IgD-negative memory B cell (primary cell): ENCODE results near the gene CCDC172. TPM values are rescaled to one million over a fixed set of nuclear protein-coding genes. Genes with fewer than 3 reads are reported as not detected.
A peak's percentile ranks its signal among the peaks of the same experiment; 100 is the strongest.
"Not testable (repeated sequence)": the region's sequence is repeated elsewhere in the genome, so short reads cannot be mapped to it uniquely, and the experiment has no call there.

ENCODE experiments used
- H3K27ac Mint-ChIP-seq, 3 donors: one replicate each; pipeline ENCODE4 v1.8.0; 2020 to 2022; ENCODE audit warnings: mild to moderate bottlenecking in 3 of 3, mixed read lengths in 3 of 3, moderate library complexity in 1 of 3
- H3K27me3 Mint-ChIP-seq: one replicate; pipeline ENCODE4 v1.8.0; 2021; ENCODE audit warnings: mixed read lengths
- H3K36me3 Mint-ChIP-seq: one replicate; pipeline ENCODE4 v1.8.0; 2020; ENCODE audit warnings: mild to moderate bottlenecking, mixed read lengths
- H3K4me1 Mint-ChIP-seq, 3 donors: one replicate each; pipeline ENCODE4 v1.8.0; 2020 to 2022; ENCODE audit warnings: mixed read lengths in 3 of 3, mild to moderate bottlenecking in 1 of 3
- H3K4me3 Mint-ChIP-seq, 4 donors: one replicate each; pipeline ENCODE4 v1.8.0; 2020 to 2022; ENCODE audit warnings: mild to moderate bottlenecking in 4 of 4, mixed read lengths in 4 of 4, moderate library complexity in 3 of 4
- H3K9me3 Mint-ChIP-seq, 3 donors: one replicate each; pipeline ENCODE4 v1.8.0; 2020 to 2021; ENCODE audit warnings: mixed read lengths in 3 of 3, mild to moderate bottlenecking in 1 of 3
- polyA plus RNA-seq: library from polyadenylated mRNA; unstranded; fragments of 300-500 nt; fragmentation: Illumina TruSeq; gene quantifications from one replicate; pipeline ENCODE4 v1.2.3, GENCODE V29; 2021

CCDC172 gene
- polyA plus RNA-seq, 1 donor from 2014 or later = not detected

- Mint-ChIP-seq H3K4me1 (no peaks in the 10 kb centered on the region), H3K36me3 (no peaks in the 10 kb centered on the region), H3K27ac (no peak overlapping the region), H3K4me3 (peak overlapping the region in 1 of 4 donors; percentile 7), H3K9me3 (no peaks in the 10 kb centered on the region), H3K27me3 (peaks cover 1% of the 10 kb centered on the region)
These were observed 62.0 kb downstream of the CCDC172 start for GRCh38 chr10:116385994-116386809.

- H3K27ac Mint-ChIP-seq, H3K9me3 Mint-ChIP-seq, H3K36me3 Mint-ChIP-seq, H3K27me3 Mint-ChIP-seq, H3K4me3 Mint-ChIP-seq, H3K4me1 Mint-ChIP-seq: not testable (repeated sequence)
These were observed 69.1 kb downstream of the CCDC172 start for GRCh38 chr10:116393246-116393831.

GRCh38 chr10:116395223-116395985 is 71.2 kb downstream of the CCDC172 start:
- H3K4me1 Mint-ChIP-seq = peaks cover 0 to 2% (median 0%) of the 10 kb centered on the region in 3 donors
- peaks cover 0 to 3% (median 0%) of the 10 kb centered on the region in 3 donors for H3K9me3 Mint-ChIP-seq
- H3K36me3 Mint-ChIP-seq = no peaks in the 10 kb centered on the region
- H3K27me3 Mint-ChIP-seq = peaks cover 2% of the 10 kb centered on the region
- H3K27ac Mint-ChIP-seq = no peak overlapping the region
- no peak overlapping the region for H3K4me3 Mint-ChIP-seq

GRCh38 chr10:116398224-116398623 is 74.0 kb downstream of the CCDC172 start:
- Mint-ChIP-seq H3K36me3 (no peaks in the 10 kb centered on the region), H3K27me3 (peaks cover 2% of the 10 kb centered on the region), H3K4me3 (no peak overlapping the region), H3K4me1 (peaks cover 0 to 2% (median 0%) of the 10 kb centered on the region in 3 donors), H3K9me3 (peaks cover 0 to 3% (median 0%) of the 10 kb centered on the region in 3 donors), H3K27ac (no peak overlapping the region)

- Mint-ChIP-seq H3K9me3 (peaks cover 0 to 3% (median 3%) of the 10 kb centered on the region in 3 donors), H3K27ac (no peak overlapping the region), H3K27me3 (peaks cover 2% of the 10 kb centered on the region), H3K4me3 (no peak overlapping the region), H3K4me1 (no peaks in the 10 kb centered on the region), H3K36me3 (no peaks in the 10 kb centered on the region)
These were observed 78.6 kb downstream of the CCDC172 start for GRCh38 chr10:116402858-116403257.

- H3K27me3 Mint-ChIP-seq = no peaks in the 10 kb centered on the region
- no peaks in the 10 kb centered on the region for H3K36me3 Mint-ChIP-seq
- peaks cover 0 to 3% (median 0%) of the 10 kb centered on the region in 3 donors for H3K4me1 Mint-ChIP-seq
- H3K27ac Mint-ChIP-seq = no peak overlapping the region
- H3K4me3 Mint-ChIP-seq = no peak overlapping the region
- peaks cover 0 to 3% (median 3%) of the 10 kb centered on the region in 3 donors for H3K9me3 Mint-ChIP-seq
These were observed 79.5 kb downstream of the CCDC172 start for GRCh38 chr10:116403740-116404250.

- no peaks in the 10 kb centered on the region for H3K36me3 Mint-ChIP-seq
- H3K4me3 Mint-ChIP-seq = no peak overlapping the region
- H3K27me3 Mint-ChIP-seq = no peaks in the 10 kb centered on the region
- H3K9me3 Mint-ChIP-seq = peaks cover 0 to 3% (median 3%) of the 10 kb centered on the region in 3 donors
- H3K27ac Mint-ChIP-seq = peak overlapping the region in 1 of 3 donors; percentile 14
- H3K4me1 Mint-ChIP-seq = peaks cover 0 to 3% (median 2%) of the 10 kb centered on the region in 3 donors
These were observed 84.5 kb downstream of the CCDC172 start for GRCh38 chr10:116408719-116409118.

GRCh38 chr10:116410351-116410750 is 86.1 kb downstream of the CCDC172 start:
- Mint-ChIP-seq H3K9me3 (peaks cover 0 to 3% (median 3%) of the 10 kb centered on the region in 3 donors), H3K4me3 (no peak overlapping the region), H3K4me1 (peaks cover 0 to 3% (median 2%) of the 10 kb centered on the region in 3 donors), H3K27ac (no peak overlapping the region), H3K27me3 (no peaks in the 10 kb centered on the region), H3K36me3 (no peaks in the 10 kb centered on the region)

GRCh38 chr10:116417821-116418220 is 93.6 kb downstream of the CCDC172 start:
- Mint-ChIP-seq H3K36me3 (no peaks in the 10 kb centered on the region), H3K4me3 (no peak overlapping the region), H3K9me3 (no peaks in the 10 kb centered on the region), H3K27me3 (no peaks in the 10 kb centered on the region), H3K4me1 (no peaks in the 10 kb centered on the region), H3K27ac (no peak overlapping the region)

- H3K9me3 Mint-ChIP-seq = no peaks in the 10 kb centered on the region
- no peaks in the 10 kb centered on the region for H3K27me3 Mint-ChIP-seq
- H3K27ac Mint-ChIP-seq = no peak overlapping the region
- no peaks in the 10 kb centered on the region for H3K36me3 Mint-ChIP-seq
- H3K4me1 Mint-ChIP-seq = no peaks in the 10 kb centered on the region
- no peak overlapping the region for H3K4me3 Mint-ChIP-seq
These were observed 94.1 kb downstream of the CCDC172 start for GRCh38 chr10:116418389-116418788.

GRCh38 chr10:116421815-116422214 is 97.6 kb downstream of the CCDC172 start:
- Mint-ChIP-seq H3K27ac (no peak overlapping the region), H3K9me3 (no peaks in the 10 kb centered on the region), H3K36me3 (no peaks in the 10 kb centered on the region), H3K27me3 (no peaks in the 10 kb centered on the region), H3K4me1 (no peaks in the 10 kb centered on the region), H3K4me3 (no peak overlapping the region)

- H3K36me3 Mint-ChIP-seq = no peaks in the 10 kb centered on the region
- H3K4me3 Mint-ChIP-seq = no peak within 1 kb of the TSS
- no peak within 1 kb of the TSS for H3K27ac Mint-ChIP-seq
- no peaks in the 10 kb centered on the region for H3K9me3 Mint-ChIP-seq
- no peaks in the 10 kb centered on the region for H3K27me3 Mint-ChIP-seq
- H3K4me1 Mint-ChIP-seq = no peaks in the 10 kb centered on the region
These were observed 103.4 kb downstream of the CCDC172 start, which contains the start of gene PNLIPRP3 for GRCh38 chr10:116427671-116428070. TSS of gene PNLIPRP3 (plus strand) at chr10:116427847. CDS start at chr10:116428013, 166 bp downstream.

- Mint-ChIP-seq H3K9me3 (peaks cover 0 to 2% (median 1%) of the 10 kb centered on the region in 3 donors), H3K36me3 (no peaks in the 10 kb centered on the region), H3K27me3 (no peaks in the 10 kb centered on the region), H3K27ac (no peak overlapping the region), H3K4me1 (no peaks in the 10 kb centered on the region), H3K4me3 (no peak overlapping the region)
These were observed 105.2 kb downstream of the CCDC172 start for GRCh38 chr10:116429288-116429977.
